HG03039 (cell line): ENCODE data around the gene FAM209B.
A peak's percentile ranks its signal among the peaks of the same experiment; 100 is the strongest.
"Not testable (repeated sequence)": the region's sequence is repeated elsewhere in the genome, so short reads cannot be mapped to it uniquely, and the experiment has no call there.

Source experiments
- ATAC-seq: cut with Tn5 transposase; IDR thresholded peaks from one replicate; pipeline ENCODE4 v1.9.1; 2021; ENCODE audit warnings: mild to moderate bottlenecking, moderate library complexity; ENCODE audit not compliant: unreplicated experiment

FAM209B gene

DNA sequence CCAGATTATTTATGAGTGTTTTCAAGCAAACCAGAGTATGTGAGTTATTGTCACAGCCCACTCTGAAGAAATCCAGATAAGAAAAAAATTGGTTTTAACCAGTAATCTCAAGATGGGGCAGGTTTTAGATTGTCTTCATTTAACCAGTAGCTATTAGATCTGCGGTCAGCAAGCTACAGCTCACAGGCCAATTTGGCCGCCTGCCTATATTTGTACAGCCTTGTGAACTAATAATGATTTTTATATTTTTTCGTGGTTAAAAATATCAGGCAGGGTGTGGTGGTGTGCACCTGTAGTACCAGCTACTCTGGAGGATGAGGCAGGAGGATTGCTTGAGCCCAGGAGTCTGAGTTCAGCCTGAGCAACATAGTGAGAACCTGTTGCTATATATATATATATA, 5.0 kb downstream of the FAM209B start:
- no peak for ATAC-seq

DNA sequence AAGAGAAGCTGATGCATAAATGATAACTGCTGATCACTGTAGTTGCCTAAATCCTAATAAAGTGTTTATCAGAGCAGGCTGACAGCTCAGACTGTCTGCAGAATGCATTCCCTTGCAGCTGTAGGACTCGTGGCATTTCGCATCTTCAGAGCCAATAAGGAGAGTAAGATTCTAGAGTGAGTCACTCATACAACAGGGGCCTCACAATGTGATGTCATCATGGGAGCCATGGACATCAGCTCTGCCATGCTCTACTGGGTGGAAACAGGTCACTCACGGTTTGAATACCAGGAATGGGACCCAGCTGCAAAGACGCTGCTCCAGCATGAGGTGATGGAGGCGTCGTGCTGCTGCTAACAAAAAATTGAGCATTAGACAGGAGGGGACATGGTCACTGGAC, 7.4 kb downstream of the FAM209B start:
- ATAC-seq = no peak

DNA sequence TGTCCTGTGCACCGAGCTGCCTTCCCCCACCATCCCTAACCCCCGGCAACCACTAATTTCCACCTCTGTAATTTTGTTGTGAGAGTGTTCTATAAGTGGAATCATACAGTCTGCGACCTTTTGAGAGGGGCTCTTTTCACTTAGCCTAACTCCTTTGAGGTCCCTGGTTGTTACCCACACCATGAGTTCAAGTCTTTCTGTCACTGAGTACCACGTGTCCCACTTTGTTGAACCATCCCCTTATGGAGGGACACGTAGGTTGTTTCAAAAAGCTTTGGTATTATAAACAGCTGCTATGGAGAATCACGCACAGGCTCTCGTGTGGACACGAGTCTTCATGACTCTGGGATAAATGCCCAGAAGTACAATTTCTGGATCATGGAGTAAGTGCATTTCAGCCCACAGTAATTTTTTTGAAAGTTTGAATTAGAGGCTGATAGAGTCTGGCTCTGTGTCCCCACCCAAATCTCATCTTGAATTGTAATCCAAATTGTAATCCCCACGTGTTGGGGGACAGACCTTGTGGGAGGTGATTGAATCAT, 9.5 kb downstream of the FAM209B start:
- ATAC-seq = no peak

DNA sequence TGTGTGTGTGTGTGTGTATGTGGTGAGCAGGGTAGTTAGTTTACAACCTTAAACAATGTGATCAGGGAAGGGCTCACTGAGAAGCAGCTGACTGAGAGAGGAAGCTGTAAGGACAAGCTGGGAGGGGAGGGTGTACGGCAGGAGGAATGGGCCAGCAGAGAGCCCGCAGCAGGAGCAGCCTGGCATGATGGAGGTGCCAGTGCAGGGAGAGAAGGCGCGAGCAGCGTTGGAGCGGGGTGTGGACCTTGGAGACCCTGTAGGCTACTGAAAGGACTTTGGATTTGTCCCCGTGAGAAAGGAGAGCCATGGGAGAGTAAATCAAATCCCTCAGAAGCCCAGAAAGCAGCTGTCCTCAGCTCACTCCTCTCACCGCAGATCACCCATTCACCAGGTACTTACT, 18.5 kb downstream of the FAM209B start:
- ATAC-seq = no peak

DNA sequence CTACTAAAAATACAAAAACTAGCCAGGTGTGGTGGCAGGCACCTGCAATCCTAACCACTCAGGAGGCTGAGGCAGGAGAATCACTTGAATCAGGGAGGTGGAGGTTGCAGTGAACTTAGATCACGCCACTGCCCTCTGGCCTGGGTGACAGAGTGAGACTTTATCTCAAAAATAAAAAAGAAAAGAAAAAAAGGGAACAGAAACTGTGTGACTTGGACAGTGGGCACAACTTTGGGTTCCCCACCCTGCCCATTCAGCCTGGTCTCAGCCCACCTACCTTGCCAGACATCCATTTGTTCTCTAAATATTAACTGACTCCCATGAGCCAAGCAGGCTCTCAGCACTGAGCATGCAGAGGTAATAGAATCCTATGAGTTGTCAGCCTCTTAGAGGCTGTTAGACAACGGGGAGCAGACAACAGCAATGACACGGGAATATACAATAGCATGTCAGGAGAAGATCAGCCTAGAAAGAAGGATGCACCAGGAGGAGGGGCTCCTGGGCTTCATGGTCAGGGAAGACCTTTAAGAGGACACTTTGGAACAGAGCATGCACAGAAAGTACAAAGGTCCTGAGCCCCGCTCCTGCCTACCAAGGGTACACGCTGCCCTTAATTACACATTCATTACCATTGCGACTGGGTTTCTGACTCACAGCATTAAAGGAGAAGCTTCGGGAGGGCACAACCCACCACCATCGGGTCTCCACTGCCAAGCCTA, 20.0 kb downstream of the FAM209B start:
- ATAC-seq = no peak

DNA sequence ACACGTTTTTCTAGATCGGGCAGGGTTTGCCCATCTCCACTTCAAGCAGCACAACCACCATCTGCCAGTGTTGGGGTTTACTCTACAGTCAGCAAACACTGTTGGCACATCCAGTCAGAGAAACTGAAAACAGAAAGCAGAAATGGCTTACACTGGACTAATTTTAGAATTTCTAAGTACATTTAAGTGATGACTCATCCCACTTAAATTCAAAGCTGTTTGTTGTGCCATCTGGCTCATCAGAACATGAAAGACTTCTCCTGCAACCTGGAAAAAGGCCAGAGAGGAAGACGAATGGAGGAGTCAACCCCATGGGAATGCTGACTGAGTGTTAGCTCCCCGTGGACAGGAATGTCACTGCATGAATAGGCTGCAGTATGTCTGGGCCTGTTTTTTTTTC, 21.8 kb downstream of the FAM209B start:
- peak; percentile 79 for ATAC-seq

DNA sequence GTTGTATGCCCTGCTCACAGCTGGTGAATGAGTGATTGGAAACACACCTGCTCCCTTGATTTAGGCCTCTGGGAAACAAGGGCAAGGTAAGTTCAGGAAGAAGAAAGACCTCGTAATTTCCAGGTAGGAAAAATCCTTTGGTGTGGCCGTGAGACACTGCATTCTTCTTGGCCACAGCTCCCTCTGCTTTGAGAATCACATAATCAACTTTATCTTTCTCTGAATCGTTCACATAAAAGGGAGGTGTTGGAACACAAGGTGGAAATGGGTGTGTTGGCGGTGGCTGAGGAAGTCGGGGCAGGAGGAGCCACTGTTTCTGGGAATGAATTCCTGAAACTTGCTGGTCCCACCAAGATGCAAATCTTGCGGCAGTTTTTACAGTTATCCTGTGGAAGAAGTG, 25.9 kb downstream of the FAM209B start:
- ATAC-seq = no peak

DNA sequence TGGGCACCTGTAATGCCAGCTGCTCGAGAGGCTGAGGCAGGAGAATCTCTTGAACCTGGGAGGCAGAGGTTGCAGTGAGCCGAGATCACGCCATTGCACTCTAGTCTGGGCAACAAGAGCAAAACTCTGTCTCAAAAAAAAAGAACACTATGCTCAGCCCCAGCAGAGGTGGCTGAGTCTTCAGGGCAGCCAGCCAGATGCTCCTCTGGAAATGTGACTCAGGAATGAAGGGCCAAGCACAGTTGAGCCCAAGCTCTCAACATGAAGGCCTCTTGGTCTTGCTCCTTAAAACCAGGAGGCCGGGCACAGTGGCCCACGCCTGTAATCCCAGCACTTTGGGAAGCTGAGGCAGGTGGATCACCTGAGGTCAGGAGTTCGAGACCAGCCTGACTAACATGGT, 31.5 kb downstream of the FAM209B start:
- ATAC-seq = not testable (repeated sequence)

DNA sequence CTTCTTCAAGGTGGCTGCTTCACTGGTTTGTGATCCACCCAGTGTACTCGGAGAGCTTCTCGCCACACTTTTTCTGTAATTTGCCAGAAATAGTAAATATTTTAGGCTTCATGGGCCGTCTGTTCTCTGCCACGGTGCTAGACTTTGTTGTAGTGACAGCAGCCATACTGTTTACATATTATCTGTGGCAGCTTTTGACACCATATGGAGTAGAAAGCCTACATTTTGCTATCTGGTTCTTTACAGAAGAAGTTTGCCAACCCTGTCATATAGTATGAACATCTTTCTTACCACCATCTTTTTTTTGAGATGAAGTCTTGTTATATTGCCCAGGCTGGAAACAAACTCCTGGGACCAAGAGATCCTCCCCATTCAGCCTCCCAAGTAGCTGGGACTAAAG, 32.5 kb downstream of the FAM209B start:
- ATAC-seq = no peak

DNA sequence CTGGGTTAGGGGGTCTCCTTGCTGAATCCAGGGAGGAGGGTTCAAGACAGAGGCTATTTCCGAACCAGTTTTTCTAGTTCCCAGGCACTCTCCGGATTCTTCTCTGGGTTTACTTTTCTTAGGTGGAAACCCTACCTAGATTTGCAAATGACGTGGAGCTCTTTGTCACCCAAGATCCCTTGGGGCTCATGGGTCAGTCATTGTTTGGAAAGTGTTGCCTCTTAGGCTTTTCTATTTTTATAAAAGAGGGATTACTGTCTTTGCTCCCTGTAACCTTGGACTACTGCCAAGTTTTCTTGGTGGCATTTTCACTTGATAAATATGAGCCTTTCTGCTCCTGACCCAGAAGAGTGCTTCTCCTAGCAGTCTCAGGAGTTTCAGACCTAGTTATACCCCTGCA, 33.6 kb downstream of the FAM209B start:
- ATAC-seq = no peak

DNA sequence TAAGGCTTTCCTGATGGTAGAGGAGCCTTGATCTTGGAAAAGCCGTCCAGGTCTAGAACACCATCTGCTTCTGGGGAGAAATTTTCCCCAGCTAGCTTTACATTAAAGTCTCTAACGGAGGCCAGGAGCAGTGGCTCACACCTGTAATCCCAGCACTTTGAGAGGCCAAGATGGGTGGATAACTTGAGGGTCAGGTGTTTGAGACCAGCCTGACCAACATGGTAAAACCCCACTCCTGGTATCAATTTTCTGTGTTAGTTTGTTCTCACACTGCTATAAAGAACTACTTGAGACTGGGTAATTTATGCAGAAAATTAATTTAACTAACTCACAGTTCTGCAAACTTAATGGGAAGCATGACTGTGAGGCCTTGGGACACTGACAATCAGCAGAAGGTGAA, 37.8 kb downstream of the FAM209B start:
- ATAC-seq = no peak

DNA sequence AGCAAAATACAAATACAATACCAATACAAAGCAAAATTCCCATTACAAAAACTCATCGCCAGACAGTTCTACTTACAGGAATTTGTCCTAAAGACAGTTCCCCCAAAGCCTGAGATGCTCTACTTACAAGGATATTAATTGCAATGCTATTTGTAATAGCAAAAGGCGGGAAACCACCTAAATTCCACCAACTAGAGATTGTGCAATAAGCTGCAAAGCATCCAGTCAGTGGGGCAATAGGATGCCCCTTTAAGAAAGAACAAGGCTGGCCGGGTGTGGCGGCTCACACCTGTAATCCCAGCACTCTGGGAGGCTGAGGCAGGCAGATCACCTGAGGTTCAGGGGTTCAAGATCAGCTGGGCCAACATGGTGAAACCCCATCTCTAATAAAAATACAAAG, 39.1 kb downstream of the FAM209B start:
- no peak for ATAC-seq

DNA sequence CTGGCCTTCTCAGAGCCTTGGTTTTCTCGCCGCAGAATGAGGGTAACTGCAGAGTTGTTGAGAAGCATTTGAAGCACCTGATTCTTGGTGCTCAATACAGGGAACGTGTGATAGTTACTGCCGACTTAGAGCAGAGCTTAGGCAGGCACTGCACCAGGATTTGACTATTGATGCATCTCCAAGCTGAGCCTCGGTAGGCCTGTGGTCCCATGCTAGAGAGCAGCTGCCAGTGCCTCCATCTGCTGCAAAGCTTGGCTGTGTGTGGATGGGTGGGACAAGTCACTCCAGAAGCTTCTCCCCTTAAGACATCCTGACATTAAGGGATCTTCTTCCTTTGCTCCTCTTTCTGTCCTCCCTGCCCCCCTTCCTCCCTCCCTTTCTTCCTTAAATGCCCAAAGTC, 40.9 kb downstream of the FAM209B start:
- ATAC-seq = no peak

DNA sequence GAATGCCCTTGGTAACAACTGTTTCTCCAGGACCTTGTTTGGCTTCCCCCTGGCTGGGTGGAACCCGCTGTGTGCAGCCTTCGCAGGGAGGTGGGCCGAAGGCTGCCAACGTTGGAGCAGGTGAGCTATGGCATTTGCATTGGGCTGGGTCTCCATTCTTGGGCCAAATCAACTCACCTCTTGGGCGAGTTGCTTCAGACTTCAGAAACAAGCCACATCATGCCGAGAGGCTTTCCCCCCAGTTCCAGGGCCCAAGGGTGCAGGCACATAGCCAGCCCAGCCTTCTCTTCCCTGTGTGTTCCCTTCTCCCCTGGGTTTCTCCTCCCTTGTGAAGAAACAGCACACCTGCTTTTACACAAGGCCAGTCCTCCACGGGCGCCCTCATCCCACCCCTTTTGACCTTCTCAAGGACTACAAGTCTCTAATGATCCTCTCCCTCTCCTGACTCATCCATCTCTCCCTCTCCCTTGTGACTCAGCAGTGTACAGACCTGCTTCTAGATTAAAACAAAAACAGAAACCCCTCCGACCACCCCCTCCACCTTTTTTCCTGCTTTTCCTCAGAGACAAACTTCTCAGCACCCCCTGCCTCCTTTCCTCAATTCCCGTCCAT, 41.6 kb downstream of the FAM209B start:
- no peak for ATAC-seq

DNA sequence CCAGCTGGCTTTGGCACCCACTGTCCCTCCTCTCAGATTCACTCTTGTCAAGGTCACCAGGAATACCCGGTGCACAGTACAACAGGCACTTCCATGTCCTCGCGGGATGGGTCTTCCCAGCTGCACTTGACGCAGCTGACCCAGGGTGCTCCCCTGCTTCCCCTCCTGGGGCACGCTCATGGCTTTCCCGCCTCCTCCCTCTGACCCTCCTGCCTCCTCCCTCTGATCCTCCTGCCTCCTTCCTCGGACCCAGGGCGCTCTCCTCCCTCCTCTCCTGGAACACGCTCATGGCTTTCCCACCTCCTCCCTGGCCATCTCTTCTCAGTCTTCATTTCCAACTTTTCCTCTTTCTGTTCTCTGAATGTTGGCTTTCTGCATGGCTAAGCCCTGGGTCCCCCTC, 42.1 kb downstream of the FAM209B start:
- no peak for ATAC-seq

DNA sequence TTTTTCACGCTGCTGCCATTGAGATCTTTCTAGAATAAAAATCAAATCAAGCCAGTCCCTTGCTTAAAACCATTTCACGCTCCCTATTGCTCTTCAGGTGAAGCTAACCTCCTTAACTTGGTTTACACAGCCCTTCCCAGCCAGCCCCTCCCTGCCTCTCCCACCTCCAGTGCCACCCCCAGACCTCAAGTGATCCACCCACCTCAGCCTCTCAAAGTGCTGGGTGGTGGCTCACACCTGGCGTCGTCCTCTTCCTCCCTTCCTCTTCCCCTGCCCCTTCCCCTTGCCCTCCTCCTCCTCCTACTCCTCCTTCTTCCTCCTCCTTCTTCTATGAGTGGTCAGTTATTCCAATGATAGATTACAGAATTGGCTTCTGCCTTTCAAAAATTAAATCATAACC, 42.9 kb downstream of the FAM209B start:
- ATAC-seq = no peak

DNA sequence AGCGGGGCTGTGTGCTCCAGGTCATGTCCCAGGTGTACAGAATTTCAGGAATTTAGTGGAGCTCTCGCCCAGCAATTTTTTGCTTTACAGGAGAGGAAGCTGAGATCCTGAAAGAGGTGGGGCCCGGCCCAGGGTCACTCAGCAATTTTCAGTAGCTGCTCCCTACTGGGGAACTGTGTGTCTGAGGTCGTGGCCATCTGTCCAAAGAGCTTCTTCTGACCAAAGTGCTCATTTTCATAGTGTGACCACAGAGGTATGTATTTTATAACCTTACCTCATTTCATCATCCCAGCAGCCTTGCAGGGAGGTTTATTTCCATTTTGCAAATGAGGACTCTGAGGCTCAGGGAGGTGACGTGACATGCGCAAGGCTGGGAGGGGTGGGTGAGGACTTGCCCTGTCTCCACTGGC, 46.3 kb downstream of the FAM209B start:
- no peak for ATAC-seq

DNA sequence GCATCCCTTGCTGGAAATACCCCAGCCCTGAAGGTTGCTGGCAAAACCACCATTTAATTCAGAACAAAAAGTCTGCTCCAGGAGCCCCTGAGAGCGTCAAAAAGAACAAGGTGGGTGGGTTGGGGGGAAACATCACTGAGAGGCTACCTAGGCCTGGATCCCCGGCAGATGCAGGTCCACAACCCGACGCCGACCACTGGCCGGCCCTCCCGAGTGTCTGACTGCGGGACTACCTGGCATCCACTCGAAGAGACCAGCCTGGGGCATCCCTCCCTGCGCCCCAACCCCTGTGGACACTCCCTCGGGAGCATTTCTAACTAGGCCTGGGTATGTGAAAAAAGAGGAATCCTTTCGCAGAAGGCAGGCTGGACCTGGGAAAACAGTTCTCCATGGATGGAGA, 47.2 kb downstream of the FAM209B start:
- ATAC-seq = no peak

DNA sequence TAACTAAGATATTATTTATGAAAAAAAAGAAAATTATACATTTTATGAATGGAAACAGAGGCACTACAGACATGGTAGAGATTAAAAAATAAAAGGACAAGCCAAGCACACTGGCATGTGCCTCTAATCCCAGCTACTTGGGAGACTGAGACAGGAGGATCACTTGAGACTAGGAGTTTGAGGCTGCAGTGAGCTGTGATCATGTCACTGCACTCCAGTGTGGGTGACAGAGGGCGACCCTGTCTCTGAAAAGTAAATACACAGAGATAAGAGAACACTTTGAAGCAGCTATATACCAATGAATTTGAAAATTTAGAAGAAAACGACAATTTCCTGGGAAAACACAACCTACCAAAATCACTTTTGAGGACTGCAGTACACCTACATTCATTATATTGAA, 48.7 kb downstream of the FAM209B start:
- ATAC-seq = no peak

DNA sequence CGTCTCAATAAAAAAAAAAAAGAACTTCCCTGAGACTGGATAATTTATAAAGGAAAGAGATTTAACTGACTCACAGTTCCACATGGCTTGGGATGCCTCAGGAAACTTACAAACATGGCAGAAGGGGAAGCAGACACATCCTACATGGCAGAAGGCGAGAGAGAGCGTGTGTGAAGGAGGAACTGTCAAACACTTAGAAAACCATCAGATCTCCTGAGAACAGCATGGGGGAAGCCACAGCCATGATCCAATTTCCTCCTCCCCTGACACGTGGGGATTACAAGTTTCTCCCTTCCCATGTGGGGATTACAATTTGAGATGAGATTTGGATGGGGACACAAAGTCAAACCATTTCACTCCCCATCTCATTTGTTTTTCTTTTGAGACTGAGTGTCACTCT, 49.5 kb downstream of the FAM209B start:
- no peak for ATAC-seq

DNA sequence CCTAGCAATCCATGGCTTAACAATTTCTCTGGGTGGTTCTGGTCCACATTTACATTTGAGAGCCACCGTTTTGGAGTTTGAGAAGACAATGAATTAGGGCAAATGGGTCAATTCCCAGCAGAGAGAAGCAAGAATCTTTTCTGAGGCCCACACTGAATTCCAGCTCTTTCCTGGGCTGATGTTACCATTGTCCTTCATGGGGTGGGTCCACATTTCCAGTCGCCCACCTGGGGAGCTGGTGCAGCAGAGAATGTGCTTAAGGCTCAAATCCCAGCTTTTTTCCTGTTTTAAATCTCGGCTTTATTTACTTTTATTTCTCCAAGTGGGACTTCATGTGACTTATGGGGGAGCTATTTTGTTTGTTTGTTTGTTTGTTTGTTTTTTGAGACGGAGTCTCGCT, 51.9 kb downstream of the FAM209B start:
- ATAC-seq = no peak
